H1 (cell line): ENCODE data around the gene C1orf21.

Source experiments
- MAX ChIP-seq: IDR thresholded peaks from 2 replicates; pipeline ENCODE4 v1.6.1; 2012; ENCODE audit warnings: inconsistent platforms
- NANOG ChIP-seq: IDR thresholded peaks from 2 replicates; pipeline ENCODE4 v1.6.1; 2011; ENCODE audit warnings: low read length, low read depth, mild to moderate bottlenecking, inconsistent platforms; ENCODE audit not compliant: insufficient read depth, poor library complexity, severe bottlenecking
- POLR2A ChIP-seq, 2 experiments: IDR thresholded peaks; 1 replicate in 1 of 2; 2 replicates in 1 of 2; pipeline ENCODE4 v1.6.1; 2011; ENCODE audit warnings: low read depth in 2 of 2, low read length in 2 of 2, mild to moderate bottlenecking in 2 of 2; ENCODE audit errors: control extremely low read depth in 1 of 2
- POLR2AphosphoS5 ChIP-seq: IDR thresholded peaks from 2 replicates; pipeline ENCODE4 v1.6.1; 2011; ENCODE audit warnings: low read depth, low read length
- TCF12 ChIP-seq: IDR thresholded peaks from 2 replicates; pipeline ENCODE4 v1.6.1; 2011; ENCODE audit warnings: low read depth, mild to moderate bottlenecking, low read length

GRCh38 chr1:184541537-184542152 is 154.8 kb downstream of the C1orf21 start:
- TF ChIP-seq POLR2A (IDR thresholded peaks at IDR 0.05; ENCODE audit: control extremely low read depth in 1 of 2, low read depth in 2 of 2, low read length in 2 of 2) = no peak
- TF ChIP-seq POLR2AphosphoS5 = no peak
- TF ChIP-seq TCF12 = no peak
- no peak for TF ChIP-seq NANOG
- no peak for TF ChIP-seq MAX
